ENCODE results near the gene STK11IP.
A peak's percentile ranks its signal among the peaks of the same experiment; 100 is the strongest.

Gene STK11IP

DNA sequence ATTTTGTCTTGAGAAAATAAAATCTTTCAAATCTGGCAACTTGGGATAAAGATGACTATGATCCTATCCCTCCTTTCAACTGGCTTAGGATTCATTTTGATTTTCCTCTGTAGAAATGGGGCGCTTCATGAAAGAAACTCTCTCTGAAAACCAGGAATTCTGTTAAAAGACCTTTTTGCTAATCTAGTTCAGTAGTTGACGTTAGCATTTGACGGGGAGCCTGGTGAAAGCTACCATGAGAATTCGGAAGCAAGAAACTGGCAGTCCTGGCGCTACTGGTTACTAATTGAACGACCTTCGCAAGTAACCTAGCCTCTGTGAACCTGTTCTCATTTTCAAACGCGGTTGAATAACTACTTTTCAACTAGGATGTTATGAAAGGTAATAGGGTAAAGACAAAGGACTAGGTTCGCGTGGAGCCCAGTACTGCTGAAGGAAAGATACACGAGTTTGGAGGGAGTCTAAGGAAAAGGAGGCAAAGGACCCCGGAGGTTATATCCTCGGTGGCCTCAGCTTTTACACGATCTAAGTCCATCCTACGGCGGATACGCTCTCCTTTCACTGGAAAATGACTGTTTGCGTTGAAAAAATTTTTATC is 604 bp upstream of the STK11IP start:
- no peaks in the 10 kb centered on the region for H3F3A ChIP-seq (ENCODE audit: insufficient read depth)
- H3K4me2 ChIP-seq (ENCODE audit: low read depth, low read length, poor library complexity, severe bottlenecking), result peak overlapping the region; percentile 76
- H3K9me3 ChIP-seq (ENCODE audit: insufficient read depth, low read length), result no peaks in the 10 kb centered on the region
- peak overlapping the region; percentile 66 for H3K9ac ChIP-seq (ENCODE audit: low read length)
- no peaks in the 10 kb centered on the region for H4K20me1 ChIP-seq (ENCODE audit: low read depth, low read length)
- peak overlapping the region; percentile 70 for H3K4me3 ChIP-seq (ENCODE audit: insufficient read depth, low read length, poor library complexity, severe bottlenecking)
- H3K27ac ChIP-seq (ENCODE audit: low read depth, low read length), result peak overlapping the region; percentile 65
- peak overlapping the region; percentile 70 for H2AFZ ChIP-seq (ENCODE audit: low read depth, low read length, severe bottlenecking)
- H3K27me3 ChIP-seq (ENCODE audit: low read length), result no peaks in the 10 kb centered on the region
- H3K36me3 ChIP-seq (ENCODE audit: low read length), result no peaks in the 10 kb centered on the region
- H3K9me2 ChIP-seq (replicated peaks; ENCODE audit: insufficient read depth, low read length), result no peaks in the 10 kb centered on the region
- TF ChIP-seq, protein P1, sequence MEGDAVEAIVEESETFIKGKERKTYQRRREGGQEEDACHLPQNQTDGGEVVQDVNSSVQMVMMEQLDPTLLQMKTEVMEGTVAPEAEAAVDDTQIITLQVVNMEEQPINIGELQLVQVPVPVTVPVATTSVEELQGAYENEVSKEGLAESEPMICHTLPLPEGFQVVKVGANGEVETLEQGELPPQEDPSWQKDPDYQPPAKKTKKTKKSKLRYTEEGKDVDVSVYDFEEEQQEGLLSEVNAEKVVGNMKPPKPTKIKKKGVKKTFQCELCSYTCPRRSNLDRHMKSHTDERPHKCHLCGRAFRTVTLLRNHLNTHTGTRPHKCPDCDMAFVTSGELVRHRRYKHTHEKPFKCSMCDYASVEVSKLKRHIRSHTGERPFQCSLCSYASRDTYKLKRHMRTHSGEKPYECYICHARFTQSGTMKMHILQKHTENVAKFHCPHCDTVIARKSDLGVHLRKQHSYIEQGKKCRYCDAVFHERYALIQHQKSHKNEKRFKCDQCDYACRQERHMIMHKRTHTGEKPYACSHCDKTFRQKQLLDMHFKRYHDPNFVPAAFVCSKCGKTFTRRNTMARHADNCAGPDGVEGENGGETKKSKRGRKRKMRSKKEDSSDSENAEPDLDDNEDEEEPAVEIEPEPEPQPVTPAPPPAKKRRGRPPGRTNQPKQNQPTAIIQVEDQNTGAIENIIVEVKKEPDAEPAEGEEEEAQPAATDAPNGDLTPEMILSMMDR (IDR thresholded peaks at IDR 0.05; ENCODE audit: insufficient read depth, low read length, poor library complexity, severe bottlenecking), result no peak
- no peak for TF ChIP-seq EZH2phosphoT487 (conservative IDR thresholded peaks at IDR 0.05; ENCODE audit: low read length)
- H3K79me2 ChIP-seq (ENCODE audit: insufficient read depth, low read length), result 0 out of 2 replicates have a peak, but pooled peaks cover 9% of the 10 kb centered on the region

DNA sequence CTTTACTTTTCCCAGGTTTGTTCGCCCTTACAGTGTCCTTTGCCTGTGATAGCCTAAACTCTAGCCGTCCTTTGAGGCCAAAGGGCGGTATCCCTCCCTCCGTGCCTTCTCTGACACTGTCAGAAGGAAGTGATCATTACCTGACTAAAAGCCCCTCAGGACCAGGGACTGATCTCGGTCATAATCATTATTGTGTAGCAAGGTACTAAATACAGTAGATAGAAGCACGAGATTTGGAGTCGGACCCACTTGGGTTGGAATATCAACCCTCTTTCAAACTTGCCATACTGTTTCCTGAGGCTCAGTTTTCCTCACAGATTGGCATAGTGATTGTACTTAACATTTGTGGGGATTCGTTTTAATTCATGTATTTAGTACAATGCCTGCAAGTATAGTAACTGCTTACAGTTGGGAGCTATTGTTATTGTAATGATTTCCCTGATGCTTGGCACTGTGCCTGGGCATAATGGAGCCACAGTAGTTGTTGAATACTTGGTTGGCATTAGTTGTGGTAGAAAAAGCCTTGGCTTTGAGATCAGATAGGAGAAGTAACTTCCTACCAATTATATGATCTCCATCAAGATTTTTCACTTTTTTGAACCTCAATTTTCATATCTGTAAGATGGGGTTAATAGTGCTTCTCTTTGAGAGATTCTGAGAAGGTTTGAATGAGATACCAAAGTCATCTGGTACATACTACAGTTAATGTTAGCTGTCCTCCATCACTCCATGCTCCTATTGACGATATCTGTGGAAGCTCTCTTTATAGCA is 836 bp downstream of the STK11IP start:
- Histone ChIP-seq H2AFZ (ENCODE audit: low read depth, low read length, severe bottlenecking) (no peak overlapping the region), H3K9me2 (replicated peaks; ENCODE audit: insufficient read depth, low read length) (no peaks in the 10 kb centered on the region), H3K4me3 (ENCODE audit: insufficient read depth, low read length, poor library complexity, severe bottlenecking) (peak overlapping the region; percentile 70), H4K20me1 (ENCODE audit: low read depth, low read length) (no peaks in the 10 kb centered on the region), H3K79me2 (ENCODE audit: insufficient read depth, low read length) (0 out of 2 replicates have a peak, but pooled peaks cover 9% of the 10 kb centered on the region), H3K27ac (ENCODE audit: low read depth, low read length) (no peak overlapping the region), H3K9me3 (ENCODE audit: insufficient read depth, low read length) (no peaks in the 10 kb centered on the region), H3K36me3 (ENCODE audit: low read length) (no peaks in the 10 kb centered on the region), H3K9ac (ENCODE audit: low read length) (peak overlapping the region; percentile 66), H3F3A (ENCODE audit: insufficient read depth) (no peaks in the 10 kb centered on the region), H3K4me2 (ENCODE audit: low read depth, low read length, poor library complexity, severe bottlenecking) (peak overlapping the region; percentile 76), H3K27me3 (ENCODE audit: low read length) (no peaks in the 10 kb centered on the region)
- TF ChIP-seq, protein P1 (IDR thresholded peaks at IDR 0.05; ENCODE audit: insufficient read depth, low read length, poor library complexity, severe bottlenecking), result no peak

DNA sequence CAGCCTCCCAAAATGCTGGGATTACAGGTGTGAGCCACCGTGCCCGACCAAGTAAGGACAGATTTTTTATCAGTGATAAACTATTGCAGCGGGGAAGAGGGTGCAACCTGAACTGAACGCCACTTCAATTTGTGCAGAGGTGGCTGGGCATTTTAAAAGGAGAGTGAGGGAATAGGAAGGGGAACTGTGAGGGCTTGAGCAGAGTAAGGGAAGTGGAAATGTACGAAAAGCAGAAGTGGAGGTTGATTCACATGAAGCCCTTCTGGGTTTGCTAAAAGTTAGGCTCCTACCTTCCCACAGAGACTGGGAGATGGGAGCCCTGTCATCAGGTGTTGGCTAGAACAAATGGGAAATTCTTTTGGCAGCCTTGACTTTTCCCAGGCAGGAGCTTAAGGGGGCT is 6.1 kb downstream of the STK11IP start:
- Histone ChIP-seq H4K20me1 (ENCODE audit: low read depth, low read length) (no peaks in the 10 kb centered on the region), H3F3A (ENCODE audit: insufficient read depth) (no peaks in the 10 kb centered on the region), H2AFZ (ENCODE audit: low read depth, low read length, severe bottlenecking) (no peak overlapping the region), H3K9me3 (ENCODE audit: insufficient read depth, low read length) (no peaks in the 10 kb centered on the region), H3K27ac (ENCODE audit: low read depth, low read length) (no peak overlapping the region), H3K4me2 (ENCODE audit: low read depth, low read length, poor library complexity, severe bottlenecking) (no peak overlapping the region), H3K79me2 (ENCODE audit: insufficient read depth, low read length) (0 out of 2 replicates have a peak, but pooled peaks cover 1% of the 10 kb centered on the region), H3K9ac (ENCODE audit: low read length) (no peak overlapping the region), H3K27me3 (ENCODE audit: low read length) (no peaks in the 10 kb centered on the region), H3K9me2 (replicated peaks; ENCODE audit: insufficient read depth, low read length) (no peaks in the 10 kb centered on the region), H3K36me3 (ENCODE audit: low read length) (no peaks in the 10 kb centered on the region), H3K4me3 (ENCODE audit: insufficient read depth, low read length, poor library complexity, severe bottlenecking) (no peak overlapping the region)
- TF ChIP-seq, protein P1 (IDR thresholded peaks at IDR 0.05; ENCODE audit: insufficient read depth, low read length, poor library complexity, severe bottlenecking), result no peak
- no peak for TF ChIP-seq EZH2phosphoT487 (conservative IDR thresholded peaks at IDR 0.05; ENCODE audit: low read length)
